ENCODE results near the gene SLC39A8. TPM values are rescaled to one million over a fixed set of nuclear protein-coding genes. Genes with fewer than 3 reads are reported as not detected.
"Not testable (repeated sequence)": the region's sequence is repeated elsewhere in the genome, so short reads cannot be mapped to it uniquely, and the experiment has no call there.

SLC39A8 gene
- total RNA-seq, 1 donor from 2014 or later, result 6.9 TPM

GRCh38 chr4:102246416-102246815, 98.9 kb downstream of the SLC39A8 start:
- H3K4me3 Mint-ChIP-seq, result no peak overlapping the region
- no peak overlapping the region for H3K4me2 ChIP-seq

DNA sequence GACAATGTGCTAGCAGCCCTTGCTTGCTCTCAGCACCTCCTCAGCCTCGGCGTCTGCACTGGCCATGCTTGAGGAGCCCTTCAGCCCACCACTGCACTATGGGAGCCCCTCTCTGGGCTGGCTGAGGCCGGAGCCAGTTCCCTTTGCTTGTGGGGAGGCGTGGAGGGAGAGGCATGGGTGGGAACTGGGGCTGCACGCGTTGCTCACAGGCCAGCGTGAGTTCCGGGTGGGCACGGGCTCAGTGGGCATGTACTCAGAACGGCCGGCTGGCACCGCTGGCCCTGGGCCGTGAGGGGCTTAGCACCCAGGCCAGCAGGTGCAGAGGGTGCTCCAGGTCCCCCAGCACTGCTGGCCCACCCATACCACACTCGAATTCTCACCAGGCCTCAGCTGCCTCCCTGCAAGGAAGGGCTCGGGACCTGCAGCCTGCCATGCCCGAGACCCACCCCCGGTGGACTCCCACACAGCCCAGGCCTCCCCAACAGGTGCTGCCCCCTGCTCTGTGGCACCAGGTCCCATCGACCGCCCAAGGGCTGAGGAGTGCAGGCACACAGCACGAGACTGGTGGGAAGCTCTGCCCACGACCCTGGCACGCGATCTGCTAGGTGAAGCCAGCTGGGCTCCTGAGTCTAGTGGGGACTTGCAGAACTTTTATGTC, 100.3 kb downstream of the SLC39A8 start:
- Histone ChIP-seq H3K27me3 (no peaks in the 10 kb centered on the region), H3K4me1 (no peaks in the 10 kb centered on the region), H3K9me3 (ENCODE audit: low read depth) (no peaks in the 10 kb centered on the region), H3K27ac (no peak overlapping the region), H3K4me3 (no peak overlapping the region), H3K9ac (no peak overlapping the region), H4K20me1 (ENCODE audit: low read depth) (no peaks in the 10 kb centered on the region), H3F3A (ENCODE audit: low read depth) (no peaks in the 10 kb centered on the region), H2AFZ (replicated peaks) (no peak overlapping the region), H3K4me2 (no peak overlapping the region), H3K79me2 (ENCODE audit: low read depth) (no peaks in the 10 kb centered on the region), H3K36me3 (no peaks in the 10 kb centered on the region)
- Mint-ChIP-seq H3K4me1 (no peaks in the 10 kb centered on the region), H3K9me3 (peaks cover 8% of the 10 kb centered on the region), H3K27me3 (ENCODE audit: insufficient read depth, low read depth) (peaks cover 2% of the 10 kb centered on the region), H3K36me3 (no peaks in the 10 kb centered on the region), H3K27ac (no peak overlapping the region), H3K4me3 (no peak overlapping the region)
- DNase-seq (ENCODE audit: low spot score), result no peak
- TF ChIP-seq EZH2 (IDR thresholded peaks at IDR 0.05) (no peak), EZH2phosphoT487 (IDR thresholded peaks at IDR 0.05) (no peak), CTCF (IDR thresholded peaks at IDR 0.05) (no peak)

More at GRCh38 chr4:102246416-102246815, 98.9 kb downstream of the SLC39A8 start:
- H3K27ac ChIP-seq, result no peak overlapping the region
- H4K20me1 ChIP-seq (ENCODE audit: low read depth), result no peaks in the 10 kb centered on the region
- TF ChIP-seq CTCF (IDR thresholded peaks at IDR 0.05) (no peak), EZH2phosphoT487 (IDR thresholded peaks at IDR 0.05) (no peak), EZH2 (IDR thresholded peaks at IDR 0.05) (no peak)
- H3K36me3 Mint-ChIP-seq, result no peaks in the 10 kb centered on the region
- DNase-seq (ENCODE audit: low spot score), result no peak
- H3K9me3 ChIP-seq (ENCODE audit: low read depth), result no peaks in the 10 kb centered on the region
- H3K27me3 ChIP-seq, result no peaks in the 10 kb centered on the region
- peaks cover 8% of the 10 kb centered on the region for H3K9me3 Mint-ChIP-seq
- H3K9ac ChIP-seq, result no peak overlapping the region
- H3K79me2 ChIP-seq (ENCODE audit: low read depth), result no peaks in the 10 kb centered on the region
- no peaks in the 10 kb centered on the region for H3K36me3 ChIP-seq
- no peak overlapping the region for H3K27ac Mint-ChIP-seq
- no peaks in the 10 kb centered on the region for H3F3A ChIP-seq (ENCODE audit: low read depth)
- H3K4me1 ChIP-seq, result no peaks in the 10 kb centered on the region
- H3K4me3 ChIP-seq, result no peak overlapping the region
- H3K4me1 Mint-ChIP-seq, result no peaks in the 10 kb centered on the region
- H3K27me3 Mint-ChIP-seq (ENCODE audit: insufficient read depth, low read depth), result no peaks in the 10 kb centered on the region
- no peak overlapping the region for H2AFZ ChIP-seq (replicated peaks)

GRCh38 chr4:102243296-102243695, 102.0 kb downstream of the SLC39A8 start:
- not testable (repeated sequence) for H3K4me2 ChIP-seq; H3K36me3 ChIP-seq; H3K4me3 Mint-ChIP-seq; H3K27me3 ChIP-seq; H3K27ac Mint-ChIP-seq; H3K9me3 Mint-ChIP-seq; H3K9me3 ChIP-seq (ENCODE audit: low read depth); H3K9ac ChIP-seq; H3K4me1 Mint-ChIP-seq; H3K36me3 Mint-ChIP-seq; DNase-seq (ENCODE audit: low spot score); H3F3A ChIP-seq (ENCODE audit: low read depth); H3K4me3 ChIP-seq; H3K4me1 ChIP-seq; H3K27me3 Mint-ChIP-seq (ENCODE audit: insufficient read depth, low read depth); H3K79me2 ChIP-seq (ENCODE audit: low read depth); H3K27ac ChIP-seq; H4K20me1 ChIP-seq (ENCODE audit: low read depth); H2AFZ ChIP-seq (replicated peaks)

DNA sequence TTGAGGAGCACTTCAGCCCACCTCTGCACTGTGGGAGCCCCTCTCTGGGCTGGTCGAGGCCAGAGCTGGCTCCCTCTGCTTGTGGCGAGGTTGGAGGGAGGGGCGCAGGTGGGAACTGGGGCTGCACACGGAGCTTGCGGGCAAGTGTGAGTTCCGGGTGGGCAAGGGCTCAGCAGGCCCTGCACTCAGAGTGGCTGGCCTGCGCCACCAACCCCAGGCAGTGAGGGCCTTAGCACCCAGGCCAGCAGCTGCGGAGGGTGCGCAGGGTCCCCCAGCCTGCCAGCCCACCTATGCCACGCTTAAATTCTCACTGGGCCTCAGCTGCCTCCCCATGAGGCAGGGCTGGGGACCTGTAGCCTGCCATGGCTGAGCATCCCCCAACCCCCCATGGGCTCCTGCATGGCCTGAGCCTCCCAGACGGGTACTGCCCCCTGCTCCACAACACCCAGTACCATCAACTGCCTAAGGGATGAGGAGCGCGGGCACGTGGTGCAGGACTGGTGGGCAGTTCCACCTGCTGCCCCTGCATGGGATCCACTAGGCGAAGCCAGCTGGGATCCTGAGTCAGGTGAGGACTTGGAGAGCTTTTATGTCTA, 110.9 kb downstream of the SLC39A8 start:
- no peak overlapping the region for H3K4me3 ChIP-seq
- TF ChIP-seq EZH2 (IDR thresholded peaks at IDR 0.05), result no peak
- no peak for TF ChIP-seq CTCF (IDR thresholded peaks at IDR 0.05)
- no peak for TF ChIP-seq EZH2phosphoT487 (IDR thresholded peaks at IDR 0.05)
- DNase-seq (ENCODE audit: low spot score), result no peak
- H3K79me2 ChIP-seq (ENCODE audit: low read depth), result no peaks in the 10 kb centered on the region
- no peak overlapping the region for H3K27ac Mint-ChIP-seq
- no peaks in the 10 kb centered on the region for H3K9me3 ChIP-seq (ENCODE audit: low read depth)
- H4K20me1 ChIP-seq (ENCODE audit: low read depth), result no peaks in the 10 kb centered on the region
- no peaks in the 10 kb centered on the region for H3F3A ChIP-seq (ENCODE audit: low read depth)
- peaks cover 12% of the 10 kb centered on the region for H3K9me3 Mint-ChIP-seq
- H3K27ac ChIP-seq, result no peak overlapping the region
- H3K4me3 Mint-ChIP-seq, result no peak overlapping the region
- no peaks in the 10 kb centered on the region for H3K36me3 Mint-ChIP-seq
- no peaks in the 10 kb centered on the region for H3K27me3 Mint-ChIP-seq (ENCODE audit: insufficient read depth, low read depth)
- no peak overlapping the region for H3K4me2 ChIP-seq
- no peak overlapping the region for H2AFZ ChIP-seq (replicated peaks)
- no peaks in the 10 kb centered on the region for H3K27me3 ChIP-seq
- no peaks in the 10 kb centered on the region for H3K36me3 ChIP-seq
- H3K4me1 Mint-ChIP-seq, result peaks cover 3% of the 10 kb centered on the region
- no peaks in the 10 kb centered on the region for H3K4me1 ChIP-seq
- no peak overlapping the region for H3K9ac ChIP-seq

All from neural progenitor cell (in vitro differentiated cells).